Stimulated activated CD4-positive, alpha-beta T cell treated with anti-CD3 and anti-CD28 coated beads, Interleukin-4, amount 100 ng/mL, for 1 hour (primary cell): ENCODE measurements around the gene VILL.
"Not testable (repeated sequence)": the region's sequence is repeated elsewhere in the genome, so short reads cannot be mapped to it uniquely, and the experiment has no call there.

Experiments
- DNase-seq: peaks from one replicate; pipeline ENCODE4 v3.0.0-alpha.2; 2020

VILL gene

DNA sequence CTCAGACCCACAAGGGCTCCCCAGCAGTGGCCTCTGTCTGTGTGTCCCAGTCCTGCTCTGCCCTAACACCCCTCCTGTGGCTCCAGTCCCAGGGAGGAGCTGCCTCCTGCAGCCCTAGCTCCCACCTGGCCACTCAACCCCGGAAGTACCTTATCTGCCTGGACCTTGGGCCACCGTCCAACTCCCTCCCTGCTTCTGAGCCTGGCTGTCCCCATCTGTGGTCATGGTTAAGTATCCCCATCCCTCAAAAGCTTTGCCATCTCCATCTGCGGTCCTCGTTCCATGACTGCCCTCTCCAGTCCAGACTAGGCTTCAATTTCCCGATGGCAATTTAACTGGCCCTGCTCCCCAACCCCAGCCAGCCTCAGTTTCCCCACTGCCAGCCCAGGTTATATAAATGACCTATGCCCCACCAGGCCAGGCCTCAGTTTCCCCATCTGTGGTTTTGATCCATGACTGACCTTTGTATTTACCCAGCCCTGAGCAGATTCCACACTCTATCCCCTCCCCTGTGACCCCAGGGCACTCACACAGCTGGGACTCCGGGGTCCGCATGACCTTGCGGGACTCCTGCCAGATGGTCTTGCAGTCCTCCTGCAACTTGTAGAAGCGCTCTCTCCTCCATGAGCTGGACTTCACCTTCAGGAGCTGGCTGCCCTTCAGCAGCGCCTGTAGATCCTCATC lies 29.2 kb downstream of the VILL start:
- no peak for DNase-seq

DNA sequence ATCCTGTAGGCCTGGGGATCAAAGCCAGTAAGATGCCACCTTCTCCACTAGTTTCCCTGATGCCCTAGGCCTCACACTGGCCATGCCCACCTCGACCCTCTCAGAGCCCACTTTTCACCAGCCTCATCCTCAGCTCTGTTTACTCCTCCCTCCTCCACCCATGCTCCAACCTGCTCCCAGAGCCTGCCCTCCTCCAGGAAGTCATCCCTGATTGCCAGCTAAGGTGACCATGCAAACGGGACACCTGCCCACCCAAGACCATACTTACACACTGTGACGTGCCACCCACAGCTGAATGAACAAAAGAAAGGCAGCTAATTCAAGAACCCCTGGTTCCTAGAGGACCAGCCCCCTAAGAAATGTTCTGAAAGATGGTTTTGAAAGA lies 29.7 kb downstream of the VILL start:
- no peak for DNase-seq

DNA sequence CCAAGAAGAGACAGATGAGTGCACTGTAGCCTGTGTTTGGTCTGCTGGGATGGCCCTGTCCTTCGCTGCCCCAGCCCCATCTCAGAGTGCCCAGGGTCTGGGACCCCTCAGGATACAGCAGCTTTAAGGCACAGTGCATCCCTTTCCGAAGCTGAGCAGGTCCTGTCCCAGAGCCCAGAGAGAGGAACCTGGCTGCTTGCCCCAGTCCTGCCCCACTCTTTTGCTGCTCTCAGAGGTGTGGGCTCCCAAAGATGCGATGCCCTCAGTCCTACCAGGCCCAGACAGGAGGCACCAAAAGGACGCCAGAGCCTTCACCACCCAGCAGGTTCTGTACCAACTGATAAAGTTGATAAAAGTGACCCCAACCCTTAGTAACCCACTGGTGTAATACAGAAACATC lies 30.6 kb downstream of the VILL start:
- DNase-seq: no peak

DNA sequence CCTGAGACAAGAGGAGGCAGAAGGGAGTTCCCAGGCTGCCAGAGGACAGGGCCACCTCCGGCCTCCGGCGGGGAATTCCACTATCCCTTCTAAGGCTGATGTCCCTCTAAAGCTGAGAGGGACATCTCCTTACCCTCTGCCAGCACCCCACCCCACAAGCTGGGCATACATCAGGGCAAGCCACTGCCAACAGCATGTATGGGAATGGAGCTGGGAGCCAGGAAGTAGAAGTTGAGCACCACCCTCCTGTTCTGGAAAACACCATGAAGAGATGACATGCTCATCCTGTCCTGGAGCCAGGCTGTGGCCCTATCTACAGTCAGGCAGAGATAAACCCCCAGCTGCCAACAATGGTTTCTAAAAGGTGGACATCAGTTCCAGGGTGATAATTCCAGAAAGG lies 31.7 kb downstream of the VILL start:
- DNase-seq: no peak

DNA sequence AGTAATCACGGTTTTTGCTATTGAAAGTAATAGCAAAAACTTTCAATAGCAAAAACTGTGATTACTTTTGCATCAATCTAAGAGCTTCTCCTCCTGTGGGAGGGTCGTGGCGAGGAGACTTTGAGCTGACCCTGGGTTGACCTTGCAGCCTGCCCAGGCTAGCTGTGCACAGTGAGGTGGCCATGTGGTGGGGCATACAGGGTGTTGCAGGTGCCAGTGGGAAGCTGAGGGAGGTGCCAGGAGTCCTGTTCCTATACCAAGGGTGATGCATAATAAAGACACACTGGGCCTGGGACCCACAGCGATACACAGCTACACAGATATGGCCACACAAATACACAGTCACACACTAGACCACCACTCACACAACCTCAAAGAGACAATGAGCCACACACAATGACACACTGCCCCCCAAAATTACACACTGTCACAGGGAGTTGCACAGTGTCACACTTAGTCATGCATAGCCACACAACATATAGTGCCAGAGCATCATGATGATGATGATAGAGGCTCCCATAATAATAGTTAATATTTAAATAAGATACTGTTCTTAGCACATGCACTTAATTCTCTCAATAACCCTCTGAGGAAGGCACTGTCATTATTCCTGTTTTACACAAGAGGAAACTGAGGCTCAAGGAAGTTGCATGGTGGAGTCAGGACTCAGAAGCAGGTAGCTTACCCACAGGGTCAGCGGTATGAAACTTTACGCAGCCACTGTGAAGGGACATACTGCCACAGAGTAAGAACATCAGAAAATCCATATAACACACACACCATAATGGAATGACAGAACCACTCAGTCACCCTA lies 32.5 kb downstream of the VILL start:
- no peak for DNase-seq

DNA sequence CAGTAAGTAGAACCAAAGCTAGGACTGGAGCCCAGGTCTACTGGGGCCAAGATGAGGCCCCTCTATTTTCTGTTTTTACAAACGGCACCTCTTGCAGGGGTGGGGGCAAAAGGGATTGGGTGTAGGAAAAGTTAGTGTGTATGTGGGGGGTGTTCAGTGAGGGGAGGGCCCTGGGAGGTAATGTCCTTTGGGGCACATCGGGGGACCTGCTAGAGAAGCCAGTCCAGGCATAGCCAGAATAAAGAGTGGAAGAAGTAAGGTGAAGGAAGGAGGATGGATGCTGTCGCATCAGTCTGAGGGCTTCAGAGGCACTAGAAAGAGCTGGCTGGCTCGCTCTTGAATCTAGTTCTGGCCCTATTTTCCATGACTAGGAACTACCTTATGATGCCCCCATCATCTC lies 36.3 kb downstream of the VILL start:
- DNase-seq: no peak

DNA sequence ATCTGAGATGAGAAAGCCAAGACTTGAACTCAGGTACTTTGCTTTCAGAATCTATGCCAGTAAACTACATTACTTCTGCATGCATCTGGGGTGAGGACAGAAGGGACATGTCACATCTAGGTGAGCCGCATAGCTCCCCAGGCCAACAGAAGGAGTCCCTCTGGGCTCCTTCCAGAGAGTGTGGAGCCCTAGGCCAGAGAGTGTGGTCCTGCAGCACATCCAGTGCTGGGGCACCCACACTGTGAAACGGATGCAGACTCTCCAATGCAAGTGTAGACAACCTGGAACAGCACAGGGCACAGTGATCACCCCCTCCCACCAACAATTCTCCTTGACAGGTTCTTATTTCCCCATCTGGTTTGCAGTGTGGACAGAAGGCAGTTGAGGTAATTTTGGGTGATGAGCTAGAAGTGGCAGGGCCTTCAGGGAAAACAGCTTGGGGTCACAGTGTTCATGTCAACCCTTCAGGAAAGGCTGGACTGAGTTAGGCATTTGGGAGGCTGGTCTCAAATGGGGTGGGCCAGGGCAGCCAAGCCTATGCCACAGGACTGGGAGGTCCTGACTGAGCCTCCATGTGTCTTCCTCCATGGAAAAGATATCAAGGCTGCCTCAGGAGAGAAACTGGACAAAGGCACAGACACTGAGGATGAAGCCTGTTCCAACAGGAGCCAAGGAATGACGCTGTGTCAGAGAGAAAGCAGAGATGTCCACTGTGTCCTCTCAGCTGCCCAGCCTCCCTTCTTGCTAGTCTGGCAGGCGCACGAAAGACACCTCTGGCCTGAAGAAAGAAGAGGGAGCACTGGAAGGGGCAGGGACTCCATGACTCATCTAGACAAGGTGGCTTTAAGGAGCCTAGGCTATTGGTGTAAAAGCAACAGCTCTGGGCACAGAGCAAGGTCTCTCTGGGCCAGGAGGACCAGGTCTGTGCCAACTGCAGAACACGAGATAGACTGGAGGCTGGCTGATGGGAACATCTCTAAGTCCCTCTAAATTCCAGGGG lies 37.2 kb downstream of the VILL start:
- no peak for DNase-seq

DNA sequence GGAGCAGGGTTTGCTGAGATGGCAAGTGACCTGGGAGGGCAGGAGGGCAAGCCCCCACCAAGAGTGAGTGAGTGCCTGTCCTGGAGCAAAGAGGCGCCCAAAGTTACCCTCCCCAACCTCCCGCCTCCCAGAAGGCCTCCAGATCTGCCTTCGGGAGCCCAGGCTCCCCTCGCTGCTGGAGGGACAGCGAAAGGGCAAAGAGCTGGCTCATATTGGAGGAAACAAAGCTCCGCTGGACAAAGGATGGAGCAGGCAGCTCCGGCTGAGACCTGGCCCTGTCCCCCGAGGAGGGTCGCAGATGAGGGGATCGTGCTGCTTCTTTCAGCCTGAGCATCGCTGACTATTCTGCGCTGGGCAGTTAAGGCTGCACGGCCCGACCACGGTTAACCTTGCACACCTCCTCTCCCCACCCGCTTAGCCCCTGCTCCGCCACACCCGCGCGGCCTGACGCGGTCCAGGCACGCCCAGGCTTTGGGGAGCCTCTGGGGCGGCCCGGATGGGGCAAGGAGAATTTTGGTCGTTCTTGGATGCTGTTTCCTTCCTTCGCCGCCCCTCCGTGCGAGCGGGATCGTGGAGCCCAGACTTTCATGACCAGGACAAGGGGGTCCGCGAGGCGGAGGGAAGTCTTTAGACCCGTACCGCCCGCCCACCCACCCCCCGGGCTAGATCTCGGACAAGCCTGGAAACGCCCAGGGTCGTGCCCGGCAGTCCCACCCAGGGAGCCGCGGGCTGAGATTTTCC lies 38.2 kb downstream of the VILL start:
- DNase-seq: no peak

DNA sequence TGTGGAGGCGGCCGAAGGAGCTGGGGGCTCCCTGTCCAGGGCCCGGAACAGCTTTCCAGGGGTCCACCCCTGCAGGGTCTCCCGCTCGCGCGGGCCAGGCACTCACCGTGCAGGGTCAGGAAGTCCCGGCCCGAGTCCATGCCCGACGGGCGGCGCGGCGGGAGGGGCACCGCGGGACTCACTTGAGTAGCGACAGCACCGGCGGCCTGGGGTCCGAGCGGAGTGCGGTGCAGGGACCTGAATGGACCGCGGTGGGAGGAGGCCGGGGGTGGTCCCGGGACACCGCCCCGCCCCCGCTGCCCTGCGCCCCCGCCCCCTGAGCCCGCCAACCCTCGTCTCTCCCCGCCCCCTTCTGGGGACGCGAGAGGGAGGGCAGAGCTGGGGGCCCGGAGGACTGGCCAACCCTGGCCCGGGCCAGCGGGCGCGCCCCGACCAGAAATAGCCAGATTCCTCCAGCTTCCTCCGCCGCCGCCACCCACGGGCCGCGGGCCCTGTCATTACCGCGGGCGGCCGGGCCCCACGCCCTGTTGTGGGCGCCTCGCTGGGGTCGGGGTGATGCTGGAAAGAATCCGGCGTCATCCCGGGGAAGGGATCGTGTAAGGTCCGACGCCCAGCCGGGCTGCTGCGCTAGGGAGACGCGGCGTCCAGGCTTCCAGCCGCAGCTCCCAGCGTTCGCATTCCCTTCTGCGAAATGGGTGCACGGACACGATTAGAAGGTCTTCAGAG lies 39.0 kb downstream of the VILL start, which contains the start of gene PLCD1:
PLCD1 (minus strand) TSS at position 243 of the 726 bp plus-strand sequence; CDS start at position 140, 103 bp downstream.
- peak; percentile 29 for DNase-seq

DNA sequence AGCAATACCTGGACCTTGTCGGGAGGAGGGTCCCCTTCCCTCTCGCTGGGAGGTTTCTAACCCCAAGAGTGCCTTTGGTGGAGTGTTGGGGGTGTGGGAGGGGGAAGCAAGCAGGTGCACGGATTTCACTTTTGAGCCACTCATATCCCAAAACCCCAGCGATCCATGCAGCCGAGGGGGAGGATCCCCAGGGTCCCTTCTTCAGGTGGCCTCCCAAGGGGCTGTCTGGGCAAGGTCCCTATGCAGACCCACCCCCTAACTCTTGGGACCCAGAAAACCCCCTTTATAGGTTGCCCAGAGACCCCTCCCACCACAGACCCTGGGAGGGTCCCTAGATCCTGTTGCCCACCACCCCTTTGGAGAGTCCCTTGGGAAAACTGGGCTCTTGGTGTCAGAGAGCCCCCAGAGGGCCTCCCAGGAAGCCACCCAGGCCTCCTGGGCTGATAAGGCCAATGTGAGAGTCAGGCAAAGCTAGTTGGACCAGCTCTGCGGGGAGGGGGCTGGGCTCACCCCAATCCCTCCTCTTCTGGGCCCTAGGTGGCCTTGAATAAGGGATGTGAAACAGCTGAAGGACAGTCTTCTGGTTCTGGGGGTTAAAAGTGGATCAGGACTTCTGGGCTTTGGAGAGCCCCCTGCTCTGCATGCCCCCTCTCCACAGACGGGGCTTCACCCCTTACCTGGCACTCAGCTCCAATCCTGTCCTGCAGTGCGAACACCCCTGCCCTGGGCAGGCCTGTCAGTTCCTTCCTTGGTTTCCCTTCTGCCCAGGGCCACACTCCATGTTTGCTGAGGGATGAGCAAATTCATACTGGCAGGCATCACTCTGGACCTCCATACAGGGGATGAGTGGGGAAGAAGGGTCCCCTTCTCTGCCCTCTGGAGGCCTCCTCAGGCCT lies 39.8 kb downstream of the VILL start:
- DNase-seq: no peak

DNA sequence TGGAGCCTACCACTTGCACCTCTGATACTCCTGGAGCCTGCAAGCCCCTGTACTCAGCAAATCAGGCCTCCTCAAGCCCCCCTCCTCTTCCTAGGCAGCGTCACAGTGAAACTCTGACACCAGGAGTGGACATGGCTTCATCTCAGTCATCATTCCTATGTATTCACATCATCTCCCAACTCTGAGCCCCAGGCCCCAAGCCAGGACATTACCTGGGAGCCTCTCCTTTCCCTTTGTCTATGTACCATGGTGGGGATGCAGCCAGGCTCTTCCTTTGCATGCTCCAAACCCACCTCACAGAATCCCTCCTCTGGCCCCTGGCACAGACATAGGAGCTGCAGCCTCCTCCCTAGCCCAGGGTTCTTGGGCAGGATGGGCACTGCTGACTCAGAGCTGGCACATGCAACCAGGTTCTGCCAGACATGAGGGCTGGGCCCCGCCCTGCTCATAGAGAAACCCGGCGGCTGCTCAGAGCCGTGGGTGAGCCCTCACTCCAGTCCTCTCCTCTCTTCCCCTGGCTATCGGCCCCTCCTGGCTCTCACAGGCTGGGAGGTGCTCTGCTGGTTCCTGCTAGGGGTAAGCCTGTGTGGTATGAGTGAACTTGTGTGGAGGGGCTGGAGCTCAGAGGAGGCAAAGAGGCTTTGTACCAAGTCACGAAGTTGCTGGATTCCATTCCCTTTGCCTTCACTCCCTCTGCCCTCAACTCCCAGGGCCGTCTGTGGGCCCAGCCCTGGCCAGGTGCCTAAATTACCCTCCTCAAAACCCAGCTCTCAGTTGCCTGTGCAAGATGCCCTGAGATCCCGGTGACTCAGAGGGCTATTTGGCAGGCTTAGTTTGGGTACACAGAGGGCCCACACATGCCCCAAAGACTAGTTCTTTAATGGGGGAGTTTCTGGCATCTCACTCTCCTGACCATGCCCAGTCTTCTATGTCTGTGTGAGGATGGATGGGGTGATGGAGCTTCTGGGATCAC lies 40.7 kb downstream of the VILL start:
- DNase-seq: peak; percentile 53

DNA sequence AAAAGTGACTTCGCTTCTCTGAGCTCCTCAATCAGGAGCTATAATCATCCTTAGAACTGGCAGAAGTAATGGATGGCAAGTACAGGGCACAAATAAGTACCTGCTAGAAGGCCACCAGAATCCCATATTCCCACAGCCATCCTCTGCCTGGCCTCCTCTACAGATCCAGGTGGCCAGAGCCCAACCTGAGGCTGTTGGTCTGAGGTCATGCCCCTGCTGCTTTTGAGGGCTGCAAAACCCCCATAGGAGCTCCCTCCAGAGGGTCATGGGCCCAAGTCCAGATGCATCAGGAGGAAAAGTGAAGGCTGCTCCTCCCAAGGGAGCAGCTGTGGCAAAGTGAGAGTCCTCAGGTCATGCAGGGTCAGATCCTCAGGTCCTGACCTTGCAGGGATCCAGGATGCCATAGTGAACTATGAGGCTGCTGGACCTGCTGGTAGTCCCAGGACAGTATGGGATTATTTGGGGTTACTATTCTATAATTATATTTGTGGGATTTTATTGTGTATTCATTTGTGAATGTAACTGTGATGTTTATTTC lies 41.8 kb downstream of the VILL start:
- DNase-seq: no peak

DNA sequence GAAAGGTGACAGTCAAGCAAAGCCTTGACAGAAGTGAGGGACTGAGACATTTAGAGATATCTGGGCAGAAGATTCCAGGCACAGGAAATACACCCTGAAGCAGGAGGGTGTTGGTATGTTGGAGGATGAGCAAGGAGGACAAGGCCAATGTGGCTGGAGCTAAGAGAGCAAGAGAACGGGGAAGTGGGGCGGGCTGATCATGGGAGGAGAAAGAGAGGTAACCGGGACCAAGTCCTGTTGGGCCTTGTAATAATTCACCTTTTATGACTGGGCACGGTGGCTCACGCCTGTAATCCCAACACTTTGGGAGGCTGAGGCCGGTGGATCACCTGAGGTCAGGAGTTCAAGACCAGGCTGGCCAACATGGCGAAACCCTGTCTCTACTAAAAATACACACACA lies 43.0 kb downstream of the VILL start:
- not testable (repeated sequence) for DNase-seq

DNA sequence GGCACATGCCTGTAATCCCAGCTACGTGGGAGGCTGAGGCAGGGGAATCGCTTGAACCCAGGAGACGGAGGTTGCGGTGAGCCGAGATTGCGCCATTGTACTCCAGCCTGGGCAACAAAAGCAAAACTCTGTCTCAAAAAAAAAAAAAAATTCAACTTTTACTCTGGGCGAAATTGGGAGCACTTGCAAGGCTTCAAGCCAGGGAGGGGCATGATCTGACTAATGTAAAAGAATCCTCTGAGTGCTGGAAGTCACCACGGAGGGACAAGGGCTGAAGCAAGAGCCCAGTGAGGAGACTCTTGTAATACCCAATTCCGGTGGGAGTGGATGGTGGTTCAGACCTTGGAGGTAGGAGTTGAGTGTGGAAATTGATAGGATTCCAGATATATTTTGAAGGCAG lies 43.7 kb downstream of the VILL start:
- DNase-seq: not testable (repeated sequence)

DNA sequence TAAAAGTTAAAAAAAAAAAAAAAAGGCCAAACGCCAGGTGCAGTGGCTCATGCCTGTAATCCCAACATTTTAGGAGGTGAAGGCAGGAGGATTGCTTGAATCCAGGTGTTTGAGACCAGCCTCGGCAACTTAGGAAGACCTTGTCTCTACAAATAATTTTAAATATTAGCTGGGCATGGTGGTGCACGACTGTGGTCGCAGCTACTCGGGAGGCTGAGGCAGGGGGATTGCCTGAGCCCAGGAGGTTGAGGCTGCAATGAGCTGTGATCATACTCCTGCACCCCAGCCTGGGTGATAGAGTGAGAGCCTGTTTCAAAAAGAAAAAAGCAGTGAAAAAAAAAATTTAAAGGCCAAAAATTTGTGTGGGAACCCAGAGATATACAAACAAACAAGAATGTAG lies 45.7 kb downstream of the VILL start:
- no peak for DNase-seq

DNA sequence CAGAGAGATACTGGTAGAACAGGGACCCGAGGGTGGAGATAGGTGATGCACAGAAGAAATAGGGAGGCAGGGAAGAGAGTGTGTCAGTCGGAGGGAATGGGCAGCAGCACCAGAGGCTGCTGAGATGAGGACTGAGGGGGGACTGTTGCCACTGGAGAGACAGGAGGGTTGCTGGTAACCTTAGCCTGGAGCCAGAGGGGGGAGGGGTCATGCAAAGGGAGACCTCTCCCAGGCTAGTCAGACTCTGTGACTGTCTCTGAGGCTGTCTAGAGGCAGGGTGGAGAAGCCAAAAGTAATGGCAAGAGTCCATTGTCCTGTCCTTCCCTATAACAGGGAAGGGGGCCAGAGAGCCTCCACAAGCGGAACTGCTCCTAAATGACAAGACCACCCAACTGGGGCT lies 46.3 kb downstream of the VILL start:
- no peak for DNase-seq

DNA sequence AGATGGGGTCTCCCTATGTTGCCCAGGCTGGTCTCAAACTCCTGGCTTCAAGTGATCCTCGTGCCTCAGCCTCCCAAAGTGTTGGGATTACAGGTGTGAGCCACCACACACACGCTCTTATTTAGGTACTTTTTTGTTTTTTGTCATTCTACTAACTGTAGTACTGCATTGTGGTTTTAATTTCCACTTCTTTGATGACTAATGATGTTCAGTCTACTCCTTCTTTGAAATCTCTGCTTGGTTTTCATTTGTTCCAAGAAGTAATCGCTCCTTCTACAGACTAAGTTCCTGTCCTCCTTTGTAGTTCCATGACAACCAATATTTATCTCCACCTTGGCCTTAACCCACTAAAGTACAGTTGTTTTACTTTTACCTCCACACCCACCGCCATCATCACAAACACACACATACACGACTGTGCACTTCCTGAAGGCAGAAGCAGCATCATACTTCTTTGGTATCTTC lies 47.9 kb downstream of the VILL start:
- DNase-seq: peak; percentile 33

DNA sequence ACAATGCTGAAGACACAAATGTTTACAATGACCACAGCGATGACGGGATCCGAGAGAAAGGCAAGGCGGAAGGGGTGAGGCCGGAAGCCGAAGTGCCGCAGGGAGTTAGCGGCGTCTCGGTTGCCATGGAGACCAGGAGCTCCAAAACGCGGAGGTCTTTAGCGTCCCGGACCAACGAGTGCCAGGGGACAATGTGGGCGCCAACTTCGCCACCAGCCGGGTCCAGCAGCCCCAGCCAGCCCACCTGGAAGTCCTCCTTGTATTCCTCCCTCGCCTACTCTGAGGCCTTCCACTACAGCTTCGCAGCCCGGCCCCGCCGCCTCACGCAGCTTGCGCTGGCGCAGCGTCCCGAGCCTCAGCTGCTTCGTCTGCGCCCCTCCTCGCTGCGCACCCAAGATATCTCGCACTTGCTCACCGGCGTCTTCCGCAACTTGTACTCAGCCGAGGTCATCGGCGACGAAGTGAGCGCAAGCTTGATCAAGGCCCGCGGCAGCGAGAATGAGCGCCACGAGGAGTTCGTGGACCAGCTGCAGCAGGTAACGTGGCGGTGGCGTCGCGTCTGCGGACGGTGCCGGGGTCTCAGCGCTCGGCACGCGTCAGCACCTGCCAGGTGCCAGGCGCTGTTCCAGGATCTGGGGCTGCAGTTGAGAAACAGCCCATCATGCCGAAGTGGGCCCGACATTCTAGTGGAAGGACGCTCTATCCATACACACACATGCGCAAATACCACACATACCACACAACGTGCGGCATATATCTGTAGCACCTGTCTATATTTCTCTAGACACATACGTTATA lies 48.7 kb downstream of the VILL start, which contains the start of gene DLEC1:
DLEC1 (plus strand) TSS at position 108 of the 798 bp plus-strand sequence; CDS start at position 126, 18 bp downstream.
- DNase-seq: peak; percentile 67
